HepG2 (cell line): ENCODE data around the gene MED19. TPM values are rescaled to one million over a fixed set of nuclear protein-coding genes. Genes with fewer than 3 reads are reported as not detected.

Experiments
- ATM ChIP-seq: fragments of 450-650 bp; IDR thresholded peaks from 2 replicates; pipeline ENCODE4 v1.7.1; 2017; ENCODE audit warnings: mild to moderate bottlenecking, borderline replicate concordance
- ATRX ChIP-seq: sonication (generic); formaldehyde crosslinking; IDR thresholded peaks from 2 replicates; pipeline ENCODE4 v1.4.0; 2020; ENCODE audit warnings: missing genetic modification reagents, borderline replicate concordance
- GATAD1 ChIP-seq: IDR thresholded peaks from 2 replicates; pipeline ENCODE4 v1.6.1; 2016; ENCODE audit warnings: missing genetic modification reagents, missing compliant biosample characterization
- KDM1A ChIP-seq: IDR thresholded peaks from 2 replicates; pipeline ENCODE4 v1.6.1; 2016; ENCODE audit warnings: missing compliant biosample characterization
- POLR2AphosphoS2 ChIP-seq: IDR thresholded peaks from 2 replicates; pipeline ENCODE4 v1.6.1; 2011; ENCODE audit warnings: low read depth, low read length, improper control_type of control experiment
- RNF2 ChIP-seq: fragments of 450-650 bp; conservative IDR thresholded peaks from 2 replicates; pipeline ENCODE4 v1.6.1; 2016; ENCODE audit warnings: low read depth
- TCF7L2 ChIP-seq: IDR thresholded peaks from 2 replicates; pipeline ENCODE4 v1.6.1; 2011; ENCODE audit warnings: mild to moderate bottlenecking, low read depth, low read length, moderate library complexity
- TOE1 ChIP-seq: sonication (generic); formaldehyde crosslinking; IDR thresholded peaks from 2 replicates; pipeline ENCODE4 v1.4.0; 2020; ENCODE audit warnings: mild to moderate bottlenecking, missing genetic modification reagents
- ZNF20 ChIP-seq: sonication (generic); formaldehyde crosslinking; IDR thresholded peaks from 2 replicates; pipeline ENCODE4 v1.4.0; 2020; ENCODE audit warnings: mild to moderate bottlenecking, moderate library complexity, missing genetic modification reagents
- ZNF441 ChIP-seq: sonication (generic); formaldehyde crosslinking; IDR thresholded peaks from 2 replicates; pipeline ENCODE4 v1.7.0; 2021; ENCODE audit warnings: missing genetic modification reagents, borderline replicate concordance
- ZNF644 ChIP-seq: IDR thresholded peaks from 2 replicates; pipeline ENCODE4 v1.6.1; 2016; ENCODE audit warnings: low read depth
- ZNF672 ChIP-seq: sonication (generic); formaldehyde crosslinking; IDR thresholded peaks from 2 replicates; pipeline ENCODE4 v1.8.1; 2022; ENCODE audit warnings: missing genetic modification reagents
- polyA plus RNA-seq, 8 experiments: library from polyadenylated mRNA; depleted of rRNA in 3 of 8; stranded (reverse) in 7 of 8; unstranded in 1 of 8; fragments of >200 nt; fragmentation: Illumina TruSeq in 4 of 8; extraction: Trizol in 4 of 8; gene quantifications; 2 replicates each; pipeline versions ENCODE4 v1.2.1 to v1.2.3, GENCODE V29; 2011 to 2016; ENCODE audit warnings: low read depth in 4 of 8, missing spikeins in 1 of 8, mixed read lengths in 1 of 8; ENCODE audit not compliant: insufficient read depth in 1 of 8
- total RNA-seq, 5 experiments: library from RNA; depleted of rRNA; stranded (reverse); fragments of >200 nt; fragmentation: Illumina TruSeq; extraction: Trizol; gene quantifications; 2 replicates each; pipeline ENCODE4 v1.2.3, GENCODE V29; 2016; ENCODE audit warnings: low read depth in 1 of 5
- TF ChIP-seq, protein P1 (sequence below): sonication (generic); formaldehyde crosslinking; IDR thresholded peaks from 2 replicates; pipeline ENCODE4 v1.5.0; 2020; ENCODE audit warnings: mild to moderate bottlenecking, missing genetic modification reagents, borderline replicate concordance
- TF ChIP-seq, protein P2 (sequence below): sonication (generic); formaldehyde crosslinking; IDR thresholded peaks from 2 replicates; pipeline ENCODE4 v1.4.0; 2020; ENCODE audit warnings: missing genetic modification reagents
- TF ChIP-seq, protein P3 (sequence below): sonication (generic); formaldehyde crosslinking; IDR thresholded peaks from 2 replicates; pipeline ENCODE4 v1.5.0; 2020; ENCODE audit warnings: missing genetic modification reagents
- TF ChIP-seq, protein P4 (sequence below): sonication (generic); formaldehyde crosslinking; IDR thresholded peaks from 2 replicates; pipeline ENCODE4 v1.5.1; 2020; ENCODE audit warnings: mild to moderate bottlenecking, missing genetic modification reagents, borderline replicate concordance
- TF ChIP-seq, protein P5 (sequence below): IDR thresholded peaks from 2 replicates; pipeline ENCODE4 v1.6.1; 2018; ENCODE audit warnings: missing genetic modification reagents

Gene MED19
- total and polyA plus RNA-seq, 2 of the 13 experiments (the other 11 are each of a cell fraction or from before 2014, with no cell fraction given), result 12.9 to 13.8 TPM

DNA sequence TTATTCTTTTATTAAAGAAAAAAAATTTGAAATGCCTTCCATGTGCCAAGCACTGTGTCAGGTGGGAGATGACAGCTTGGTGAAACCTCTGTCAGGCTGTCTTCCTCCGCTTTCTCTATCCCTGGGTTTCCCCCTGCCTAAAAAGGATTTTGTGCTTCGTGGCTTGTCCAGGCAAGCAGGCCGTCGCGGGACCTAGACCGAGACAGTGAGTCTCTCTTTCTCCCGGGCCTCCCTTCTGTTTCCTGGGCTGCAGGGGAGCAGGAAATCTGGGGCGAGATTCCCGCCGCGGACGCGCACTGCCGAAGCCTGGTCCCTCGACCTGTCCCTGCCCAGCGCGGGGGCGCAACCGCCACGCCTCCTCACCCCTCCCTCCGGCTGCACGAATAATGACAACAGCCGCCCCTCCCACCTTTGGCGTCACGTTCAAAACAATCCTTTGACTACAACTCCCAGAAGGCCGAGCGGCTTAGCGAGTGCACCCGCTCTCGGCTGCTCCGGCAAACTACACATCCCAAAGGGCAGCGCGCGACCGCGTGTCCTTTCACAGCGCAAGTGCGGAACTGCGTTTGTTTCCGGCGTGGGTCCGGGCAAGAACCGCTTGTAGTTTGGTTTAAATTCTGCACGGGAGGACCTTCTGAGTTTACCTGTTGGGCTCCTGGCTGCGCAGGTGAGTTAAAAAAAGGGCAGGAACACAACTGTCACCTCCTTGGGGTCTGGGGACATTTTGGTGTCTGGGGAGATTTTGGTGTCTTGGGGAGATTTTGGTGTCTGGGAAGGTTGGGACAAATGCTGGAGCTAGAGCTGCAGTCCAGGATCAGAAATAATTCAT, 54.6 kb downstream of the MED19 start, which contains the start of gene CLP1 (continued):
- TF ChIP-seq, protein P1, sequence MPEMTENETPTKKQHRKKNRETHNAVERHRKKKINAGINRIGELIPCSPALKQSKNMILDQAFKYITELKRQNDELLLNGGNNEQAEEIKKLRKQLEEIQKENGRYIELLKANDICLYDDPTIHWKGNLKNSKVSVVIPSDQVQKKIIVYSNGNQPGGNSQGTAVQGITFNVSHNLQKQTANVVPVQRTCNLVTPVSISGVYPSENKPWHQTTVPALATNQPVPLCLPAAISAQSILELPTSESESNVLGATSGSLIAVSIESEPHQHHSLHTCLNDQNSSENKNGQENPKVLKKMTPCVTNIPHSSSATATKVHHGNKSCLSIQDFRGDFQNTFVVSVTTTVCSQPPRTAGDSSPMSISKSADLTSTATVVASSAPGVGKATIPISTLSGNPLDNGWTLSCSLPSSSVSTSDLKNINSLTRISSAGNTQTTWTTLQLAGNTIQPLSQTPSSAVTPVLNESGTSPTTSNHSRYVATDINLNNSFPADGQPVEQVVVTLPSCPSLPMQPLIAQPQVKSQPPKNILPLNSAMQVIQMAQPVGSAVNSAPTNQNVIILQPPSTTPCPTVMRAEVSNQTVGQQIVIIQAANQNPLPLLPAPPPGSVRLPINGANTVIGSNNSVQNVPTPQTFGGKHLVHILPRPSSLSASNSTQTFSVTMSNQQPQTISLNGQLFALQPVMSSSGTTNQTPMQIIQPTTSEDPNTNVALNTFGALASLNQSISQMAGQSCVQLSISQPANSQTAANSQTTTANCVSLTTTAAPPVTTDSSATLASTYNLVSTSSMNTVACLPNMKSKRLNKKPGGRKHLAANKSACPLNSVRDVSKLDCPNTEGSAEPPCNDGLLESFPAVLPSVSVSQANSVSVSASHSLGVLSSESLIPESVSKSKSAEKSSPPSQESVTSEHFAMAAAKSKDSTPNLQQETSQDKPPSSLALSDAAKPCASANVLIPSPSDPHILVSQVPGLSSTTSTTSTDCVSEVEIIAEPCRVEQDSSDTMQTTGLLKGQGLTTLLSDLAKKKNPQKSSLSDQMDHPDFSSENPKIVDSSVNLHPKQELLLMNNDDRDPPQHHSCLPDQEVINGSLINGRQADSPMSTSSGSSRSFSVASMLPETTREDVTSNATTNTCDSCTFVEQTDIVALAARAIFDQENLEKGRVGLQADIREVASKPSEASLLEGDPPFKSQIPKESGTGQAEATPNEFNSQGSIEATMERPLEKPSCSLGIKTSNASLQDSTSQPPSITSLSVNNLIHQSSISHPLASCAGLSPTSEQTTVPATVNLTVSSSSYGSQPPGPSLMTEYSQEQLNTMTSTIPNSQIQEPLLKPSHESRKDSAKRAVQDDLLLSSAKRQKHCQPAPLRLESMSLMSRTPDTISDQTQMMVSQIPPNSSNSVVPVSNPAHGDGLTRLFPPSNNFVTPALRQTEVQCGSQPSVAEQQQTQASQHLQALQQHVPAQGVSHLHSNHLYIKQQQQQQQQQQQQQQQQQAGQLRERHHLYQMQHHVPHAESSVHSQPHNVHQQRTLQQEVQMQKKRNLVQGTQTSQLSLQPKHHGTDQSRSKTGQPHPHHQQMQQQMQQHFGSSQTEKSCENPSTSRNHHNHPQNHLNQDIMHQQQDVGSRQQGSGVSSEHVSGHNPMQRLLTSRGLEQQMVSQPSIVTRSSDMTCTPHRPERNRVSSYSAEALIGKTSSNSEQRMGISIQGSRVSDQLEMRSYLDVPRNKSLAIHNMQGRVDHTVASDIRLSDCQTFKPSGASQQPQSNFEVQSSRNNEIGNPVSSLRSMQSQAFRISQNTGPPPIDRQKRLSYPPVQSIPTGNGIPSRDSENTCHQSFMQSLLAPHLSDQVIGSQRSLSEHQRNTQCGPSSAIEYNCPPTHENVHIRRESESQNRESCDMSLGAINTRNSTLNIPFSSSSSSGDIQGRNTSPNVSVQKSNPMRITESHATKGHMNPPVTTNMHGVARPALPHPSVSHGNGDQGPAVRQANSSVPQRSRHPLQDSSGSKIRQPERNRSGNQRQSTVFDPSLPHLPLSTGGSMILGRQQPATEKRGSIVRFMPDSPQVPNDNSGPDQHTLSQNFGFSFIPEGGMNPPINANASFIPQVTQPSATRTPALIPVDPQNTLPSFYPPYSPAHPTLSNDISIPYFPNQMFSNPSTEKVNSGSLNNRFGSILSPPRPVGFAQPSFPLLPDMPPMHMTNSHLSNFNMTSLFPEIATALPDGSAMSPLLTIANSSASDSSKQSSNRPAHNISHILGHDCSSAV, result no peak
- TF ChIP-seq ZNF441 (CRISPR knock-in tag), result peak; percentile 78
- no peak for TF ChIP-seq RNF2
- TF ChIP-seq POLR2AphosphoS2, result no peak
- no peak for TF ChIP-seq TCF7L2
- peak; percentile 95 for TF ChIP-seq GATAD1 (CRISPR knock-in tag)
- no peak for TF ChIP-seq ATM
- TF ChIP-seq, protein P2, sequence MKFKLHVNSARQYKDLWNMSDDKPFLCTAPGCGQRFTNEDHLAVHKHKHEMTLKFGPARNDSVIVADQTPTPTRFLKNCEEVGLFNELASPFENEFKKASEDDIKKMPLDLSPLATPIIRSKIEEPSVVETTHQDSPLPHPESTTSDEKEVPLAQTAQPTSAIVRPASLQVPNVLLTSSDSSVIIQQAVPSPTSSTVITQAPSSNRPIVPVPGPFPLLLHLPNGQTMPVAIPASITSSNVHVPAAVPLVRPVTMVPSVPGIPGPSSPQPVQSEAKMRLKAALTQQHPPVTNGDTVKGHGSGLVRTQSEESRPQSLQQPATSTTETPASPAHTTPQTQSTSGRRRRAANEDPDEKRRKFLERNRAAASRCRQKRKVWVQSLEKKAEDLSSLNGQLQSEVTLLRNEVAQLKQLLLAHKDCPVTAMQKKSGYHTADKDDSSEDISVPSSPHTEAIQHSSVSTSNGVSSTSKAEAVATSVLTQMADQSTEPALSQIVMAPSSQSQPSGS (CRISPR knock-in tag), result peak; percentile 67; the same call in 1 of the 2 replicates
- TF ChIP-seq, protein P3, sequence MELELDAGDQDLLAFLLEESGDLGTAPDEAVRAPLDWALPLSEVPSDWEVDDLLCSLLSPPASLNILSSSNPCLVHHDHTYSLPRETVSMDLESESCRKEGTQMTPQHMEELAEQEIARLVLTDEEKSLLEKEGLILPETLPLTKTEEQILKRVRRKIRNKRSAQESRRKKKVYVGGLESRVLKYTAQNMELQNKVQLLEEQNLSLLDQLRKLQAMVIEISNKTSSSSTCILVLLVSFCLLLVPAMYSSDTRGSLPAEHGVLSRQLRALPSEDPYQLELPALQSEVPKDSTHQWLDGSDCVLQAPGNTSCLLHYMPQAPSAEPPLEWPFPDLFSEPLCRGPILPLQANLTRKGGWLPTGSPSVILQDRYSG (CRISPR knock-in tag), result no peak
- TF ChIP-seq ZNF672 (CRISPR knock-in tag), result no peak
- 0 out of 2 replicates have a peak, but pooled peaks have one; percentile 60 for TF ChIP-seq TOE1 (CRISPR knock-in tag)
- no peak for TF ChIP-seq KDM1A (CRISPR knock-in tag)
- no peak for TF ChIP-seq ZNF20 (CRISPR knock-in tag)
- TF ChIP-seq, protein P4, sequence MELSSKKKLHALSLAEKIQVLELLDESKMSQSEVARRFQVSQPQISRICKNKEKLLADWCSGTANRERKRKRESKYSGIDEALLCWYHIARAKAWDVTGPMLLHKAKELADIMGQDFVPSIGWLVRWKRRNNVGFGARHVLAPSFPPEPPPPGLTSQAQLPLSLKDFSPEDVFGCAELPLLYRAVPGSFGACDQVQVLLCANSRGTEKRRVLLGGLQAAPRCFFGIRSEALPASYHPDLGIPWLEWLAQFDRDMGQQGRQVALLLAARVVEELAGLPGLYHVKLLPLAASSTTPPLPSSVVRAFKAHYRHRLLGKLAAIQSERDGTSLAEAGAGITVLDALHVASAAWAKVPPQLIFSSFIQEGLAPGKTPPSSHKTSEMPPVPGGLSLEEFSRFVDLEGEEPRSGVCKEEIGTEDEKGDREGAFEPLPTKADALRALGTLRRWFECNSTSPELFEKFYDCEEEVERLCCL, result no peak; the same call in 1 of the 2 replicates
- TF ChIP-seq ATRX (CRISPR knock-in tag), result no peak
- TF ChIP-seq ZNF644, result no peak
- TF ChIP-seq, protein P5, sequence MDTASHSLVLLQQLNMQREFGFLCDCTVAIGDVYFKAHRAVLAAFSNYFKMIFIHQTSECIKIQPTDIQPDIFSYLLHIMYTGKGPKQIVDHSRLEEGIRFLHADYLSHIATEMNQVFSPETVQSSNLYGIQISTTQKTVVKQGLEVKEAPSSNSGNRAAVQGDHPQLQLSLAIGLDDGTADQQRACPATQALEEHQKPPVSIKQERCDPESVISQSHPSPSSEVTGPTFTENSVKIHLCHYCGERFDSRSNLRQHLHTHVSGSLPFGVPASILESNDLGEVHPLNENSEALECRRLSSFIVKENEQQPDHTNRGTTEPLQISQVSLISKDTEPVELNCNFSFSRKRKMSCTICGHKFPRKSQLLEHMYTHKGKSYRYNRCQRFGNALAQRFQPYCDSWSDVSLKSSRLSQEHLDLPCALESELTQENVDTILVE (CRISPR knock-in tag), result no peak
